Measurements from ENCODE around the gene CUL7.

Gene CUL7

GRCh38 chr6:43020847-43021246, 32.8 kb downstream of the CUL7 start:
- no peak for TF ChIP-seq EZH2phosphoT487 (IDR thresholded peaks at IDR 0.05; ENCODE audit: borderline replicate concordance)

GRCh38 chr6:43020052-43020705, 33.5 kb downstream of the CUL7 start:
- H4K20me1 ChIP-seq (ENCODE audit: insufficient read depth, low read length, poor library complexity, severe bottlenecking) = peaks cover 23% of the 10 kb centered on the region
- H2AFZ ChIP-seq (ENCODE audit: low read length) = no peak overlapping the region
- H3K4me2 ChIP-seq (ENCODE audit: low read depth, low read length, poor library complexity, severe bottlenecking) = peak overlapping the region; percentile 94
- H3K9me3 ChIP-seq (ENCODE audit: insufficient read depth, low read depth, low read length) = no peaks in the 10 kb centered on the region
- H3K36me3 ChIP-seq (ENCODE audit: insufficient read depth, low read length) = peaks cover 14% of the 10 kb centered on the region; the same call in 1 of the 2 replicates
- H3K79me2 ChIP-seq (ENCODE audit: insufficient read depth, low read length) = peaks cover 71% of the 10 kb centered on the region
- no peaks in the 10 kb centered on the region for H3K27me3 ChIP-seq (ENCODE audit: insufficient read depth, low read length, poor library complexity, severe bottlenecking)
- H3K4me3 ChIP-seq (ENCODE audit: low read length, poor library complexity, severe bottlenecking) = peak overlapping the region; percentile 90
- H3F3A ChIP-seq (ENCODE audit: low read depth) = no peaks in the 10 kb centered on the region
- H3K9me2 ChIP-seq (replicated peaks; ENCODE audit: low read depth, low read length) = no peaks in the 10 kb centered on the region
- peak overlapping the region; percentile 80 for H3K9ac ChIP-seq (ENCODE audit: low read depth, low read length, poor library complexity, severe bottlenecking)
- peaks cover 39% of the 10 kb centered on the region for H3K4me1 ChIP-seq (ENCODE audit: insufficient read depth, low read length, poor library complexity, severe bottlenecking)
- TF ChIP-seq CTCF (conservative IDR thresholded peaks at IDR 0.05; ENCODE audit: low read length) (no peak), EZH2phosphoT487 (IDR thresholded peaks at IDR 0.05; ENCODE audit: borderline replicate concordance) (no peak)

More at GRCh38 chr6:43020847-43021246, 32.8 kb downstream of the CUL7 start:
- H3F3A ChIP-seq (ENCODE audit: low read depth) = no peaks in the 10 kb centered on the region
- peaks cover 15% of the 10 kb centered on the region; the same call in 1 of the 2 replicates for H3K36me3 ChIP-seq (ENCODE audit: insufficient read depth, low read length)
- peaks cover 64% of the 10 kb centered on the region for H3K79me2 ChIP-seq (ENCODE audit: insufficient read depth, low read length)
- H2AFZ ChIP-seq (ENCODE audit: low read length) = peak overlapping the region; percentile 53
- H3K4me3 ChIP-seq (ENCODE audit: low read length, poor library complexity, severe bottlenecking) = peak overlapping the region; percentile 90
- no peaks in the 10 kb centered on the region for H3K9me3 ChIP-seq (ENCODE audit: insufficient read depth, low read depth, low read length)
- peaks cover 34% of the 10 kb centered on the region for H3K4me1 ChIP-seq (ENCODE audit: insufficient read depth, low read length, poor library complexity, severe bottlenecking)
- H3K4me2 ChIP-seq (ENCODE audit: low read depth, low read length, poor library complexity, severe bottlenecking) = peak overlapping the region; percentile 94
- peak overlapping the region; percentile 80 for H3K9ac ChIP-seq (ENCODE audit: low read depth, low read length, poor library complexity, severe bottlenecking)
- H3K9me2 ChIP-seq (replicated peaks; ENCODE audit: low read depth, low read length) = no peaks in the 10 kb centered on the region
- H3K27me3 ChIP-seq (ENCODE audit: insufficient read depth, low read length, poor library complexity, severe bottlenecking) = no peaks in the 10 kb centered on the region
- H4K20me1 ChIP-seq (ENCODE audit: insufficient read depth, low read length, poor library complexity, severe bottlenecking) = peaks cover 23% of the 10 kb centered on the region

GRCh38 chr6:43019152-43019551, 34.5 kb downstream of the CUL7 start:
- Histone ChIP-seq H3K36me3 (ENCODE audit: insufficient read depth, low read length) (peaks cover 9% of the 10 kb centered on the region; the same call in 1 of the 2 replicates), H3K9me2 (replicated peaks; ENCODE audit: low read depth, low read length) (no peaks in the 10 kb centered on the region), H3K27me3 (ENCODE audit: insufficient read depth, low read length, poor library complexity, severe bottlenecking) (no peaks in the 10 kb centered on the region), H2AFZ (ENCODE audit: low read length) (no peak overlapping the region), H3K9ac (ENCODE audit: low read depth, low read length, poor library complexity, severe bottlenecking) (no peak overlapping the region), H3K4me1 (ENCODE audit: insufficient read depth, low read length, poor library complexity, severe bottlenecking) (peaks cover 42% of the 10 kb centered on the region), H3K4me2 (ENCODE audit: low read depth, low read length, poor library complexity, severe bottlenecking) (no peak overlapping the region), H3K4me3 (ENCODE audit: low read length, poor library complexity, severe bottlenecking) (no peak overlapping the region), H3K9me3 (ENCODE audit: insufficient read depth, low read depth, low read length) (no peaks in the 10 kb centered on the region), H3K79me2 (ENCODE audit: insufficient read depth, low read length) (peaks cover 71% of the 10 kb centered on the region), H3F3A (ENCODE audit: low read depth) (no peaks in the 10 kb centered on the region), H4K20me1 (ENCODE audit: insufficient read depth, low read length, poor library complexity, severe bottlenecking) (peaks cover 18% of the 10 kb centered on the region)
- TF ChIP-seq CTCF (conservative IDR thresholded peaks at IDR 0.05; ENCODE audit: low read length) (no peak), EZH2phosphoT487 (IDR thresholded peaks at IDR 0.05; ENCODE audit: borderline replicate concordance) (no peak)
